GM12872 (cell line): ENCODE measurements around the gene TFCP2.
A peak's percentile ranks its signal among the peaks of the same experiment; 100 is the strongest.

Experiments
- CTCF ChIP-seq: IDR thresholded peaks from 3 replicates; pipeline ENCODE4 v1.5.1; 2011; ENCODE audit warnings: low read depth, mild to moderate bottlenecking, low read length, moderate library complexity; ENCODE audit not compliant: insufficient read depth

The TFCP2 gene

GRCh38 chr12:51048661-51049251, 124.2 kb downstream of the TFCP2 start:
- no peak for TF ChIP-seq CTCF

GRCh38 chr12:51047655-51048540, 125.0 kb downstream of the TFCP2 start, which contains the start of gene LETMD1:
LETMD1 (plus strand) TSS chr12:51048327; CDS start chr12:51048357, 30 bp downstream.
- TF ChIP-seq CTCF = peak; percentile 92
